ENCODE measurements around the gene CENPP. TPM values are rescaled to one million over a fixed set of nuclear protein-coding genes. Genes with fewer than 3 reads are reported as not detected.

Gene CENPP
- total RNA-seq, 1 donor from 2014 or later = 1.3 TPM

DNA sequence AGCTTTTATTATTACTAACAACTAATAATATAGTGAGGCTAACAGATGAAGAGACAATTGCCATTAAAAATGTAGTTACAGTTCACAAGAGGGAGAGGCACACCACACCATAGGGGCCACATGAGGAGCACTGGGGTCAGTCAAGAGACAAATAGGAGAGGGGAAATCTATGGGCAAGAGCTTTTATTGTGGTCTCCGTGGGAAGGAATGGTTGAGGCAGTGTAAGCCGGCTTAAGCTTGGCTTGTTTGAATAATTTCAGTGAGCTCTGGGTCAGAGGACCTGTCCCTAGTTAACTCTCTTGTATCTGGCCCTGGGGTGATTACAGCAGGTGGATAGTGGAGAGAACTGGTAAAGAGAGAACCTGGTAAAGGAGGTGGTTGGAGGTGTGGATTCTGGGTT, 43.3 kb downstream of the CENPP start:
- H3K27me3 ChIP-seq (ENCODE audit: control insufficient read depth, insufficient read depth, low read length) = no peaks in the 10 kb centered on the region
- TF ChIP-seq, protein P1, sequence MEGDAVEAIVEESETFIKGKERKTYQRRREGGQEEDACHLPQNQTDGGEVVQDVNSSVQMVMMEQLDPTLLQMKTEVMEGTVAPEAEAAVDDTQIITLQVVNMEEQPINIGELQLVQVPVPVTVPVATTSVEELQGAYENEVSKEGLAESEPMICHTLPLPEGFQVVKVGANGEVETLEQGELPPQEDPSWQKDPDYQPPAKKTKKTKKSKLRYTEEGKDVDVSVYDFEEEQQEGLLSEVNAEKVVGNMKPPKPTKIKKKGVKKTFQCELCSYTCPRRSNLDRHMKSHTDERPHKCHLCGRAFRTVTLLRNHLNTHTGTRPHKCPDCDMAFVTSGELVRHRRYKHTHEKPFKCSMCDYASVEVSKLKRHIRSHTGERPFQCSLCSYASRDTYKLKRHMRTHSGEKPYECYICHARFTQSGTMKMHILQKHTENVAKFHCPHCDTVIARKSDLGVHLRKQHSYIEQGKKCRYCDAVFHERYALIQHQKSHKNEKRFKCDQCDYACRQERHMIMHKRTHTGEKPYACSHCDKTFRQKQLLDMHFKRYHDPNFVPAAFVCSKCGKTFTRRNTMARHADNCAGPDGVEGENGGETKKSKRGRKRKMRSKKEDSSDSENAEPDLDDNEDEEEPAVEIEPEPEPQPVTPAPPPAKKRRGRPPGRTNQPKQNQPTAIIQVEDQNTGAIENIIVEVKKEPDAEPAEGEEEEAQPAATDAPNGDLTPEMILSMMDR (IDR thresholded peaks at IDR 0.05; ENCODE audit: insufficient read depth, low read length, severe bottlenecking) = no peak
- FAIRE-seq (no peak), DNase-seq (ENCODE audit: low read depth) (no peak)
- no peak overlapping the region for H3K4me3 ChIP-seq (ENCODE audit: low read depth, low read length)
- no peaks in the 10 kb centered on the region for H3K36me3 ChIP-seq (ENCODE audit: control insufficient read depth, insufficient read depth, low read length)

DNA sequence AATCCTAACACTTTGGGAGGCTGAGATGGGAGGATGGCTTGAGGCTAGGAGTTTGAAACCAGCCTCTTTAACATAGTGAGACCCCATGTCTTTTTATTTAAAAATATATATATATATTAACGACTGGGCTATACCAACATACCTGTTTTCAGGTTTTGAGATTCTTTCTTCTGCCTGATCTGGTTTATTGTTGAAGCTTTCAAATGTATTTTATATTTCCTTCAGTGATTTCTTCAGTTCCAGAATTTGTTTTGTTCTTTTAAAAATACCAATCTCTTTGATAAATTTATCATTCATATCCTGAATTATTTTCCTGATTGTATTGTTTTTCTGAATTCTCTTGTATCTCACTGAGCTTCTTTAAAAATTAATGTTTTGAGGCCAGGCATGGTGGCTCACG, 47.4 kb downstream of the CENPP start:
- Histone ChIP-seq H3K4me3 (ENCODE audit: low read depth, low read length) (no peak overlapping the region), H3K27me3 (ENCODE audit: control insufficient read depth, insufficient read depth, low read length) (no peaks in the 10 kb centered on the region), H3K36me3 (ENCODE audit: control insufficient read depth, insufficient read depth, low read length) (no peaks in the 10 kb centered on the region)
- DNase-seq (ENCODE audit: low read depth) = no peak
- FAIRE-seq = no peak
- TF ChIP-seq, protein P1 (IDR thresholded peaks at IDR 0.05; ENCODE audit: insufficient read depth, low read length, severe bottlenecking) = no peak

DNA sequence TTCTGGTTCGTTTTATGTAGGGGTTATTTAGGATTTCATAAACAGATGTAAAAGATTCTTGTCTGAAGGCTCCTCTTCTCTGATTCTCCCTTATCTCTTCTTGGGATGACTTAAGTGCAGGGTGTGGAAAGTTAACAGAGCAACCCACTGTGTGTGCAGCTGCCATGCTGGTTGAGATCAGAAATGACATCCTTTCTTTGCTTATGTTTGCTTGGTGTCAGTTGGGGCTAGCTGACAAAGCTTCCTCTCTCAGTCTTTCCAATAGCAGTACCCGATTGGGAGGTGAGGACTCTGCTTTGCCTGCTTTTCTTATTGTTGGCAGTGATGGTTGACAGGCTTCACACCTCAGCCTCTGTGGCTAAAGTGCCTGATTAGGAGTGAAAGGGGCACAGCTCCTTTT, 52.1 kb downstream of the CENPP start:
- TF ChIP-seq, protein P1 (IDR thresholded peaks at IDR 0.05; ENCODE audit: insufficient read depth, low read length, severe bottlenecking) = no peak
- H3K27me3 ChIP-seq (ENCODE audit: control insufficient read depth, insufficient read depth, low read length) = no peaks in the 10 kb centered on the region
- no peak for FAIRE-seq
- no peak for DNase-seq (ENCODE audit: low read depth)
- H3K36me3 ChIP-seq (ENCODE audit: control insufficient read depth, insufficient read depth, low read length) = no peaks in the 10 kb centered on the region
- H3K4me3 ChIP-seq (ENCODE audit: low read depth, low read length) = no peak overlapping the region

DNA sequence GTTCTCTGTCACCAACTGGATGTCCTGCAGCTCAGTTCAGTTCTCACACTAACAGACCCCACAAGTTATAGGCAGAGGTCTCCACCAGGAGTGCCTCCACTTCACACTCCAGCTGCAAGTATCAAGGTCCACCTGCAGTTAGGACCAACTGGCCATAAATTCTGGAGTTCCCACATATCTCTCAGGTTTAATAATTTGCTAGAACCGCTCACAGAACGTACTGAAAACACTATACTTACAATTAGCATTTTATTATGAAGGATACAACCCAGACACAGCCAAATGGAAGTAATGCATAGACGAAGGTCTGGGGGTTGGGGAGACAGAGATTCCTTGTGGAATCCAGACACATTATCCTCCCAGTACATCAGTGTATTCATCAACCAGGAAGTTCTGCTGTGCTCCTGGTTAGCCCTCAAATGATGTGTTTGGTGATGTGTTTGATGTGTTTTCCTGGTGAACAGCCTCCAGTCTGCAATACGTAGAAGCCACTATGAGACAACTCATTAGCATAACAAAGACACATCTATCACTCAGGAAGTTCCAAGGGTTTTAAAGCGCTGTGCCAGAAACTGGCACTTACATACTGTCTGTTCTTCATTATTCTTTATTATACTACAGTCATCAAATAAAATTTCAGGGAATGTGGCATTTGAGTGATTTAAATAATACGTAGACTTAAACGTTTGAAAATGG, 53.3 kb downstream of the CENPP start:
- Histone ChIP-seq H3K36me3 (ENCODE audit: control insufficient read depth, insufficient read depth, low read length) (no peaks in the 10 kb centered on the region), H3K4me3 (ENCODE audit: low read depth, low read length) (no peak overlapping the region), H3K27me3 (ENCODE audit: control insufficient read depth, insufficient read depth, low read length) (no peaks in the 10 kb centered on the region)
- TF ChIP-seq, protein P1 (IDR thresholded peaks at IDR 0.05; ENCODE audit: insufficient read depth, low read length, severe bottlenecking) = no peak
- FAIRE-seq (no peak), DNase-seq (ENCODE audit: low read depth) (peak; percentile 39)

DNA sequence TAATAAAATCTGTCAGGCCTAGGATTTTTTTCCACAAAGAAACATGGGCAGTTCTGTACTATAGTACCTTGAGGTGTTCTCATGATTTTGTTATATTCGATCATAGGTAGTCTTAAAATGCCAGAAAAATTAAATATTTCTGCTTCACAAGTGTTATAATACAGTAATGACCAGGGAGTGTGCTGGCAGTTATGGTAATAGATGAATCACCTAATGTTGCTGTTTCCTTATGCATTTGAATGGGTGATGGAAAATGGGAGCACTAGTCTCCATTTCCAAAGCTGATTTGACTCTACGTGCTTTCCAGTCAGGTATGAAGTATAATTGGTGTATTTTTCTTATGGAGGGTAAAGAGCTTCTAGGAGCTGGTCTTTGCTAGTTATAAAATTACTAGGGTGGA, 54.9 kb downstream of the CENPP start:
- TF ChIP-seq, protein P1 (IDR thresholded peaks at IDR 0.05; ENCODE audit: insufficient read depth, low read length, severe bottlenecking) = no peak
- Histone ChIP-seq H3K4me3 (ENCODE audit: low read depth, low read length) (no peak overlapping the region), H3K36me3 (ENCODE audit: control insufficient read depth, insufficient read depth, low read length) (no peaks in the 10 kb centered on the region), H3K27me3 (ENCODE audit: control insufficient read depth, insufficient read depth, low read length) (no peaks in the 10 kb centered on the region)
- DNase-seq (ENCODE audit: low read depth) (peak; percentile 17), FAIRE-seq (no peak)

DNA sequence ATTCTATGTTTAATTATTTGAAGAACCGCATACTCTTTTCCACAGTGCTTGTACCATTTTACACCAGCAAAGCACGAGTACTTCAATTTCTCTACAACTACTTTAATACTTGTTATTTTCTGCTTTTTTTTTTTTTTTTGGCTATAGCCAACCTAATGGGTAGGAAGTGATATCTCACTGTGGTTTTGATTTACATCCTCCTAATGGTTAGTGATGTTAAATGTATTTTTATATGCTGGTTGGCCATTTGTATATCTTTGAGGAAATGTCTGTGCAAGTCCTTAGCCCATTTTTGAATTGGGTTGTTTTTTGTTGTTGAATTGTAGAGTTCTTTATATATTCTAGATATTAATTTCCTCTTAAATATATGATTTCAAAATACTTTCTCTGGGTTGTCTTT, 56.0 kb downstream of the CENPP start:
- Histone ChIP-seq H3K27me3 (ENCODE audit: control insufficient read depth, insufficient read depth, low read length) (no peaks in the 10 kb centered on the region), H3K4me3 (ENCODE audit: low read depth, low read length) (no peak overlapping the region), H3K36me3 (ENCODE audit: control insufficient read depth, insufficient read depth, low read length) (no peaks in the 10 kb centered on the region)
- TF ChIP-seq, protein P1 (IDR thresholded peaks at IDR 0.05; ENCODE audit: insufficient read depth, low read length, severe bottlenecking) = no peak
- FAIRE-seq (no peak), DNase-seq (ENCODE audit: low read depth) (no peak)

All from bronchial epithelial cell (primary cell).